NCI-H526 treated with DMSO at 0.1 percent for 48 hours (cell line): ENCODE data around the gene TMEM61.
"Not testable (repeated sequence)": the region's sequence is repeated elsewhere in the genome, so short reads cannot be mapped to it uniquely, and the experiment has no call there.

ENCODE experiments used
- DNase-seq: peaks from one replicate; lab custom pipeline; 2025; lab: John Stamatoyannopoulos, UW

Gene TMEM61

DNA sequence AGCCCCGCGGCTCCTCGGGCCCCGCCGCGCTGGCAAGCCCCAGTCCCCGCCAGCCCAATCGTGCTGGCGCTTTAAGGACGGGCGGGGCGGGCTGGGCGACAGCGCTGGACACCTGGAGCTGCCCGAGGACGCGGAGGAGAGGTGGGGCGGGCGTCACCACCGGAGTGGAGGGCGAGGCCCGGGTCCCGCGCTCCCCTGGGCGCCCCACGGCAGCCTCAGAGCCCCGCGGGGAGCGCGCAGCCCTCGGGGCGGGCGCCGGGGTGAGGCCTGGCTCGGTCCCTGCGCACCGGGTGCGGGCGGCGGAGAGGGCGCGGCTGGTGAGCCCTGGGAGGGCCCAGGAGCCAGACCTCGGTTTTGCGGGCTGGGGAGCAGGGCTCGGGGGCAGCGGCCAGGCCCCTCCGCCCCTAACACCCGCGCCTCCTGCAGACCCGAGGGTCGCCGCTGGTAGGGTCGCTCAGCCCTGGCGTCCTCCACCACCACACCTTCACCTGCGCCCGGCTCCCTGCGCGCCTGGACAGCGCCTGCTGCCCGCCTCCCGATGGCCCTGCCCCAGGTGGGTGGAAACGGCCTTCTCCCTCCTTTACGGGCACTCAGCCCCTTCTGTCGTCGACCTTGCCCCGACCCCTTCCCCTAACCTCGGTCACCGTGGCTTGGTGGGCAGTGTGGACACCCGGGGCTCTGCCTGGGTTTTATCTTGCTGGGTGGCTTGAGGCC lies at the start of gene TMEM61:
Gene TMEM61, plus strand, starts transcription at position 101 of the 714 bp plus-strand sequence. Its CDS starts 438 bp downstream, at position 539.
- no peak for DNase-seq

DNA sequence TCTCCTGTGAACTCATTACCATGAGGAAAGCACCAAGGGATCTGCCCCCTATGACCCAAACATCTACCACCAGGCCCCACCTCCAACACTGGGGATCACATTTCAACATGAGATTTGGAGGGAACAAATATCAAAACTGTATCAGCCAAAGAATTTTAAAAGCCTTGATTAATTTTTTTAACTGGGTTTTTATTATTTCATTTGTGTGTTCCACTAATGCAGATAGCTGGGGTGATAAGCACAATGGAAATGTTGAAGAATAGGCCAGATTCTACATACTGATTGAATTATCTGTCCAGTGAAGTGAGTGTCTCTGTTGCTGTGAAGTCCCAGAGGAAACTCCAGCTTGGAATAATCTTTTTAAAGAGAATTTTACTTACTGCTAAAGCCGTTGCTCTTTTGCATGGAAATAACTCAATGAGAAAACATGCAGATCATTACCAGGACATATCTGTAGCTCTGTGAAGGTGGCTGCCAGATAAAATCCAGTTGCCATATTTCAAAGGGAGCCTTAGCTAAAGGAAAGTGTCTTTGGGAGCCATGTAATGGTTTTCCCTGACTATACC lies 49.1 kb upstream of the TMEM61 start:
- no peak for DNase-seq

DNA sequence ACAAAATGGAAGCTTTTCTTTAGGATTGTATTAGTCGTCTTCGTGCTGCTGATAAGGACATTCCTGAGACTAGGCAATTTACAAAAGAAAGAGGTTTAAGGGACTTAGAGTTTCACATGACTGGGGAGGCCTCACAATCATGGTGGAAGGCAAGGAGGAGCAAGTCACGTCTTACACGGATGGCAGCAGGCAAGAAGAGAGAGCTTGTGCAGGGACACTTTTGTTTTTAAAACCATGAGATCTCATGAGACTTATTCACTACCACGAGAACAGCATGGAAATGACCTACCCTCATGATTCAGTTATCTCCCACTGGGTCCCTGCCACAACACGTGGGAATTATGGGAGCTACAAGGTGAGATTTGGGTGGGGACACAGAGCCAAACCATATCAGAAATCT lies 46.3 kb upstream of the TMEM61 start:
- not testable (repeated sequence) for DNase-seq

DNA sequence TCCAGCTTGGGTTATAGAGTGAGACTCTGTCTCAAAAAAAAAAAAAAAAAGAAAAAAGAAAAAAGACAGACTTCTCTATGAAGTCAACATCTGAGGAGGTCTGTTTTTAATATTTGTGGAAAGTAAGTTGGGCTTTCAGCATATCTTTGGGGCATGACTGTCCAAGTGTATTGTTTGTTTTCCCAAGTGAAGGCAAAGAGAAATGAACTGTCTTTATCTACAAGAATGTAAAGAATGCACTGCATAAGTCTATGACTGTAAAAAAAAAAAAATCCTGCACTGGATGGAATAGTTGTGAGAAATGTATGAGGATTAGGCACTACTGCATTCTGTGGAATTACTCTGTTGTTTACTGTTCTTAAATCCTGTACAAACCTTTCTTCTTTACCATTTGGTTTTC lies 45.6 kb upstream of the TMEM61 start:
- DNase-seq, result no peak

DNA sequence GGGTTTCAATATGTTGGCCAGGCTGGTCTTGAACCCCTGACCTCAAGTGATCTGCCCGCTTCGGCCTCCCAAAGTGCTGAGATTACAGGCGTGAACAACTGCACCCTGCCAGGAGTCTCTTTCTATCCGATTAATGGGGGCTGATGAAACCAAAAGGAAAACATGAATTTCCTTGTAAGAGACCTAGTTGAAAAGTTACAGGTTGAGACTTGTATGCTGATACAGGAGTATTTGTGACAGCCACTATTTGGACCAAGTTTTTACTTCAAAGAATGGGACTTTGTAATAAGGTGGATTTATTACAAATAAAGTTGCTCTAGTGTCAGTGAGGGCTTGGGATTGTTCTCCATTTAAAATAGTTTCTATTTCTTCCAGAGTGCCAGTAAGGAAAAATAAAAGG lies 43.6 kb upstream of the TMEM61 start:
- no peak for DNase-seq

DNA sequence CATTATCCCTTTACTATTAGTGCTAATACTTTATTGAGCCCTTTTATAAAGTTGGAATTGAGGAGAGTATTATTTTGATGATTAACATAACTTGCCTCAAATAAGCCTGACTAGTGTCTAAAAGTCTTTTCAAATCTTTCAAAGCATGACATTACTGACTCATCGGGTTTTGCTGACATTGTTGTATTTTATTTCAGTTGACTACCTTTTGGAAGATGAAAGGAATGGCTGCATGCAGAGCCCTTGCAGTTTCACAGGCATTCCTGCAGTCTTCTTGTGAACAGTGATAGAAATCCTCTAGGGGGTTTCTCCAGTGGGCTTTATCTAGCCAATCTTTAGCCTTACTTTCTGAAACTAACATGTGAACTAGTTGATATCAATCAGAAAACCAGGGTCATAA lies 43.0 kb upstream of the TMEM61 start:
- DNase-seq, result no peak

DNA sequence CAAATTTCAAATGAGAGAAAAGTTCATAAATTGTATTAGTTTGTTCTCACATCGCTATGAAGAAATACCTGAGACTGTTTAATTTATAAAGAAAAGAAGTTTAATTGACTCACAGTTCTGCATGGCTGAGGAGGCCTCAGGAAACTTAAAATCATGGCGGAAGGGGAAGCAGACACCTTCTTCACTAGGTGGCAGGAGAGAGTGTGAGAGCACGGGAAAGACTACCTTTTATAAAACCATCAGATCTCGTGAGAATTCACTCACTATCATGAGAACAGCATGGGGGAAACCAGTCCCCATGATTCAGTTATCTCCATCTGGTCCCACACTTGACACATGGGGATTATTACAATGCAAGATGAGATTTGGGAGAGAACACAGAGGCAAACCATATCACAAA lies 41.5 kb upstream of the TMEM61 start:
- not testable (repeated sequence) for DNase-seq

DNA sequence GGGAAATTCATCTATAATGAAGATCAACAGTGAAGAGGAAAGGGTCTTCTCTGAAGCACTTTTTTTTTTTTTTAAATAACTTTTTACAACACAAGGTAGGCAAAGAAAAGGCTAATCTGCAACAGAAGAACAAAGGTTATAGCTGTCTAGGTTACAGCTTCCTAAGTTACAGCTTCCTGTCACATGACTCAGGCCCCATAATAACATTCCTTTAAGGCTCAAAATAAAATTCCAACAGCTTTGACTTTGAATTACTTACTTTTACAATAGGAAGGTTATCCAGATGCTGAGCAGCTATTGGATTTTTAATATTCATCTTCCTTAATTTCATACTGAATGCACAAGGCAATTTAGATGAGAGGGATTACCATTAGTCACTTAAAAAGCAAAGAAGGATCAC lies 40.4 kb upstream of the TMEM61 start:
- DNase-seq, result no peak

DNA sequence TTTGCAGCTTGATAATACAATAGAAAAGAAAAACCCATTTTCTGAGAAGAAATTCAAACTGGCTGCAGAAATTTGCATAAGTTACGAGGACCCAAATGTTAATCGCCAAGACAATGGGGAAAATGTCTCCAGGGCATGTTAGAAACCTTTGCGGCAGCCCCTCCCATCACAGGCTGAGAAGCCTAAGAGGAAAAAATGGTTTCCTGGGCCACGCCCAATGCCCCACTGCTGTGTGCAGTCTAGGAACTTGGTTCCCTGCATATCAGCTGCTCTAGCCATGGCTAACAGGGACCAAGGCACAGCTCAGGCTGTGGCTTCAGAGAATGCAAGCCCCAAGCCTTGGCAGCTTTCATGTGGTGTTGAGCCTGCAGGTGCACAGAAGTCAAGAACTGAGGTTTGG lies 37.5 kb upstream of the TMEM61 start:
- no peak for DNase-seq

DNA sequence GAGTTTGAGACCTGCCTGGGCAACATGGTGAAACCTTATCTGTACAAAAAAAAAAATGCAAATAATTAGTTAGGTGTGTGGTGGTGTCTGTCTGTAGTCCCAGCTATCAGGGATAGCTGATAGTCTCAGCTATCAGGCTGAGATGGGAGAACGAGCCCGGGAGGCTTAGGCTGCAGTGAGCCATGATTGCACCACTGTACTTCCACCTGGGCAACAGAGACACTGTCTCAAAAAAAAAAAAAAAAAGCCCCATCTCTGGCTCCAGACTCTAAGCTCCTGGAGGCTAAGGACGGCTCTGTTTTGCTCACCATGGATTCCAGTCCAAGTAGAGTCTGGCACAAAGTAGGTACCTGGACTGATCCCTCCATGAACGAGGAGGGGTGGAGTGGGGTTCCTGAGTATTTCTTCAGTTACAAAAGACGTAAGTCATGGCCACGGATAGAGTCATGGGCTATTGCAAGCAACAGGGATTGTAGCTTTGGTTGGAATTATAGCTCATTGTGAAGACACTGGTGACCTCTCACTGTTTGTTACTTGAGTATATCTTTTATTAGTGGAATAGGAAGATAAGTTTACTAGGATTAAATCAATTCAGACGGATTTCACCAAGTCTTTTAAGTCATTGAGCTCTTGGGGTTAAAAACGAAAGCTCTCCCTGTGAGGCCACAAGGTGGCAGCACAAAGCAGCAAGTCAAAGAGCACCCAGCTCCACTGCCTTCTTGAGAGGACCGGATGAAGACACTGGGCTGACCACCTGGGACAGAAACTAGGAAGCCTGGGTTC lies 35.6 kb upstream of the TMEM61 start:
- DNase-seq, result peak; percentile 31

DNA sequence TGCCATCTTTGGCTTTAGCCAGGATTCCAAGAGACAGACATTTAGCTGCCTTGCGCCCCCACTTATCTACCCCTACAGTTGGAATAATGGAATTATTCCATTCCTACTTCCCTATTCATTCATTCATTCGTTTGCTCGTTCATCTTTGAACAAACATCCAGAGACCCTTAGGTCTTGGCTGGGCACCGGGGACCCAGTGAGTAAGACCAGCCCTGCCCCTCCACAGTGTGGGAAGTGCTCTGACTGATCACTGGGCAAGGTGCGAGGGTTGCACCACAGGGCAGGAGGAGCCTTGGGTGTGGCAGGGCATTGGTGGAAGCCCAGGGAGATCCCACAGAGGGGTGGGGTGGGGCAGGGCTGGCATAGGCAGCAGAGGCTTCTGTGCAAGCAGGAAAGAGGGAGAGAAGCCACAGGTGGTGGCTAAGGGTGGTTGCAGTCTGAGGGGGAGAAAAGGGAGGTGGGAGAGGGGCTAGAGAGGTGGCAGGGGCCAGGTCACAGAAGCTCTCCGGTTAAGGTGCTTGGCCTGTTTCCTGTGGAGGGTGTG lies 35.0 kb upstream of the TMEM61 start:
- no peak for DNase-seq

DNA sequence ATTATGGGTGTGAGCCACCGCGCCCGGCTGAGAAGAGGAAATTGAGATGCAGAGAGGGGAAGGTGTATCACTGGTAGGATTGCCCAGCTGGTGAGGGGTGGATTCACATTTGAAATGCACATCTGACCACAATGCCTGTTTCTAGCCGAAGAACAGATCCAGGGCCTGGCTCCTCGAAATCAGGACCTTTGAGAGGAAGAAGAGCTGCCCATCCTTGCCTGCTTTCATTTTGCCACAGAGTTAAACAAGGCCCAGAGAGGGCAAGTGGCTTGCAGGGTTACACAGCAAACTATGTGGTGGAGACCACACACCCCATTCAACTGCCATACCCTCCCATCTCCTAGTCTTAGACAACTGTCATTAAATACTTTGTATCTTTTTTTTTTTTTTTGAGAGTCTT lies 32.9 kb upstream of the TMEM61 start:
- no peak for DNase-seq

DNA sequence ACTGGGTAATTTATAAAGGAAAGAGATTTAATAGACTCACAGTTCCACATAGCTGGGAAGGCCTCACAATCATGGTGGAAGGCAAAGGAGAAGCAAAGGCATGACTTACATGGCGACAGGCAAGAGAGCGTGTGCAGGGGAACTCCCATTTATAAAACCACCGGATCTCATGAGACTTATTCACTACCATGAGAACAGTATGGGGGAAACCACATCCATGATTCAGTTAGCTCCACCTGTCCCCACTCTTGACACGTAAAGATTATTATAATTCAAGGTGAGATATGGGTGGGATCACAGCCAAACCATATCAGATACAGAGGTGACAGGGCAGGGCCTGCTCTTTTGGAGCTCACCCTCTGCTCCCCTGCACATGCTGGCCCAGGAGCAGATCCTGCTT lies 31.4 kb upstream of the TMEM61 start:
- no peak for DNase-seq

DNA sequence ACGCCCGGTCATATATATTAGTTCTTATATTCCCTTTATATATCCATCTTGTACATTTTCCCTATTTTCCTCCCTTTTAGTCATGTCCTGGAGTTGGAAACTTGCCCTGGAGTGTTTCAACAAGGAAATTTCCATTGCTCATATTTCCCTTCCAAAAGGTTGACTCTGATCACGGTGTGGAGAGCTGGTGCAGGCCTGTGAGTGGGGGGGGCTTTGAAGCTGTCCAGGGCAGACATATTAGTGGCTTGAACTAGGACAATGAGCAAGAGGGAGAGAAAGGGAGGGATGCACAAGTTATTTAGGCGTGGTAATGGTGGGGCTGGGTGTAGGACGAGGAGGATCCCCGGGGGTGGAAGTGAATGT lies 30.4 kb upstream of the TMEM61 start:
- DNase-seq, result no peak

DNA sequence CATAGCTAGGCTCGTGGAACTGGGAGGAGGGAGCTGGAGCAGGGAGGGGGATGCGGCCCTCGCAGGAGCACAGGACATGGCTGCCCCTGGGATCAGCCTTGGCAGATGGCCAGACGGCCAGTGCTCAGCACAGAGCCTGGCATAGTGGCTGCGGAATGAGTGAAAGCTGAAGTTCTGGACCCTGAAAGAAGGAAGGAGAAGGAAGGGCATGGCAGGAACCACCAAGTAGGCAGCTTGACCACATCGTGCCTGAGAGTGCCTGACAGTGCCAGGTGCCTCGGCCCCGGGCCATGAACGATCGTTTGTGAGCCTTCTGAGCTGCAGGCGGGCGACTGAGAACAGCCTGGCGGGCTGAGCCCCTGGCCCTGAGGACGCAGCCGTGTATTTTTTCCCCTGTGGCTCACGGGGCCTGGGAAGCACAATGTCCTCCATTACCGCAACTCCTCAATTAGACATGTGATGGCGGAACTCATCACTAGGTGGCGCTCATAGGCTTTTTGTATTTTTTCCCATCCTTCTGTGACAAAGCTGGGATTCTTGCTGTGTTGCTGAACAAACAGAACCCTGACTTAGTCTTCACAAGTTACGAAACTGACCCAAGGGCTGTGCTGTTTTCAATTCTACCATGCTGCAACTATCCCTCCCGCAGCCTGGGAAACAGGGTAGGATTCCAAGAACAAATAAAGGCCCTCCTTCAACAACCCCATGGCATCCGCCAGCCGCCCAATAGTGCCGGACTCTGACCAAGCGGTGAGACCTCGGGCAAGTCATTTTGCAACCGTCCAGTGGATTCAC lies 29.9 kb upstream of the TMEM61 start:
- peak; percentile 56 for DNase-seq

DNA sequence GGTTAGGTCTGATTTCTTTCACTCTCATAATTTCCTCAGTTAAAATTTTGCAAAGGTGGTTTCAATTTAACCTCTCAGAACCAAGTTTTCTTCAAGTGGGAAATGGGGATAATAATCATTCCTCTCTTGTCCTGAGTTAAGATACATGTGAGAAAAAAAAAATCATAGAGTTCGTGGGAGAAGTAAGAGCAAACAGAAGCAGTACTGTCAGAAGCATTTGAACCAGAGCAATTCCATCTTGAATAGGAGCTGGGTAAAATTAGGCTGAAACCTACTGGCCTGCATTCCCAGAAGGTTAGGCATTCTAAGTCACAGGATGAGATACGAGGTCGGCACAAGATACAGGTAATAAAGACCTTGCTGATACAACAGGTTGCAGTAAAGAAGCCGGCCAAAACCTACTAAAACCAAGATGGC lies 28.6 kb upstream of the TMEM61 start:
- no peak for DNase-seq

DNA sequence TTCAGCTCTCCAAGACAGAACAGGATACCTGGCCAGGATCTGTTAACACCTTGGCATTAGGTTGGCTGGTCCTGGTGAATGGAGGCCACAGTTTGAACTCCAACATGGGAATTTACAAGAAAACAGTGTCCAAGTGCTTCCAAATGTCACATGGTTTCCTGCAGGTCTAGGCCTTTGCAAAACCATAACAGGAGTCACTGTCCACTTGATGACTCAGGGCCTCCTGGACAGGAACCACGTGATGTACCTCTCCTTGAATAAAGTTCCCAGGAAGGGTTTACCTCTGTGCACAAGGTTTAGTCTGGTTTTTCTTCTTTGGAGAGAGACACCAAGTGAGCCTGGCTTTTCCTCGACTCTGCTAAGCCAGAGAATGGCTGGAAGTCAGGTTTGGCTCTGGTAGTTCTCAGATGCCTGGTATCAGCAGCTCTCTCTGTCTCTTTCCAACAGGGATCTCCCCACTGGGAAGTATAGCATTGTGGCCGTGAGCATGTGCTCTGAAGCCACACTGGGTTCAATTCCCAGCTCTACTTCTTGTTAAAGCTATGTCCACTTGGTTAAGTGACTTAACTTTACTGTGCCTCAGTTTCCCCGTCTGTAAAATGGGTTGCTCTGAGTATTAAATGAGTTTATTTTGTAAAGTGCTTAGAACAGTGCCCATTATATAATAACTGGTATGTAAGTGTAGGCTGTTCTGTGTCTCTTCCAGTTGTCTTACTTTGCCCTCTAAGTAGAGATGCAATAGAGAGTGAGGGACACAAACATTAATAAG lies 27.3 kb upstream of the TMEM61 start:
- DNase-seq, result no peak

DNA sequence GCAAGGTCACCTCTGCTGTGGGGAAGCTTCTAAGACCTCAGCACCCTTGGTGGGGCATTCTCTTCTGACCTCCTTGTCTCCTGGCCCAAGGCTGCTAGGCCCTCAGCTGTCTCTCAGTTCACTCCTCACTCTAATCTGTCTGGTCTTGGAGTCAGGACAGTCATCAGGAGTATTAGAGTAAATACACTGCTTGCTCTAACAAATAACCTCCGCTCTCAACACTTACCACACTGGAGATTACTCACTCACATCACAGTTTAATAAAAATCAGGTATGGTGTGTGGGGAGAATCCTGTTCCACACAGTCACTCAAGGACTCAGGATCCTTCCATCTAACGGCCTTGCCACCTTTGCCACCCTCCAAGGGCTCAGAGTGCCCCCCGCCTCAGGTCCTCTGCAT lies 26.6 kb upstream of the TMEM61 start:
- no peak for DNase-seq

DNA sequence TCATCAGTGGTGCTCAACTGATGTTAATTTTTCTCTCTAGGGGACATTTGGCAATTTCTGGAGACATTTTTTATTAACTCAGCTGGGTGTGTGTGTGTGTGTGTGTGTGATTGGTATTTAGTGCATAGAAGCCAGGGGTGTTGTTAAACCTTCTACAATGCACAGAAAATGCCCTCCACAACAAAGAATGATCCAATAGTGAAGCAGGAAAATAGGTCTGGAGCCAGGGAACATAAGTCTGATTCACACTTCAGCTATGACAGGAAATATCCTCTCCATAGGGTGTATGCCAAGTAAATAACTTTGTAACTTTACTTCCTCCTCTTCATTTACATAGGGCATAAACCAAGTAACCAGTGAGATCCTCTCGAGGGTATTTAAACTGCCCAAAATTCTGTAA lies 25.1 kb upstream of the TMEM61 start:
- no peak for DNase-seq

DNA sequence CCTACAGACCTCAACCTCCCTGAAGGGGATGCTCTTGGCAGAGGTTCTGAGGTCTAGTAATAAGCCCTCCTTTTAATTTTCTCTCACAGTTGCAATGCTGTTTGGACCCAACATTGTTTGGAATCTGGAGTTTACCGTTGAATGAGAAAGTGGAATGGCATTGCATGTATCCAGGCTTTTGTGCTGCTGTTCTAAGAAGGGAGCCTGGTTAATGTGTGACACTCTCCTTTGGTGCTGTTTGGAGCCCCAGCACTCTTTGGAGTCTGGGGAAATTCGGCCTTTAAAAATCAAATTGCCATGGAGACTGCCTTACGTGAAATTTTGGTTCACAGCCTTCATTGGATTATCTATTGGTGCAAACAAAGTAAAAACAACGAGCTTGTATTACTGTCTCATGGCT lies 23.7 kb upstream of the TMEM61 start:
- DNase-seq, result no peak

DNA sequence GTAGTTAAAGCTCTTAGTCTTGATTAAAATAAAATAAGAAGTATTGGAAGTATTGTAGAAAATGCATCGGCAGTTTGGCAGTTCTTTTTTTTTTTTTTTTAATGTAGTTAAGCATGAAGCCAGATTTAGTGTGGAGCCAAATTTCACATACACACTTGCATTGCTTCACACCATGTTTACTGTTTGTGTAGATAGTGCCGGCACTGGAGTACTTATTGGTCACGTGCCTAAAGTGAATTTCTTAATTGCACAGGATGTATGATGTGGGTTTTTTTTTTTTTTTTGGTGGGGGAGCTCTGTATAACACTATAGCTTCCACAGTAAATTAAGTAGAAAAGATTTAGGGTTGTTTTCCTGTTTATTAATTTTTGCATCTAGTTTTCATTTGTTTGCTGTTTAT lies 21.2 kb upstream of the TMEM61 start:
- no peak for DNase-seq
